ENCODE data around the gene TRIM8. TPM values are rescaled to one million over a fixed set of nuclear protein-coding genes. Genes with fewer than 3 reads are reported as not detected.

Gene TRIM8
- total and polyA plus RNA-seq, 2 of the 8 experiments (the other 6 are each of a cell fraction or from before 2014, with no cell fraction given): 24.9 to 38.8 TPM

DNA sequence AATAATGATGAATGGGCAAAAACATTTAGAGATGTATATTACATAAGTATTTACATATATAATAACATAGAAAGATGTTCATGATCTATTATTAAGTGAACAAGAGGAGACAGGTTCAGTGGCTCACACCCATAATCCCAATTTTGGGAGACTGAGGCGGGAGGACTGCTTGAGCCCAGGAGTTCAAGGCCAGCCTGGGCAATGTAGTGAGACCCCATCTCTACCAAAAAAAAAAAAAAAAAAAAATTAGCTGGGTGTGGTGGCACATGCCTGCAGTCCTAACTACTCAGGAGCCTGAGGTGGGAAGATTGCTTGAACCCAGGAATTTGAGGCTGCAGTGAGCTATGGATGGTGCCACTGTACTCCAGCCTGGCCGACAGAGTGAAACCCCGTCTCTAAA is 57.5 kb downstream of the TRIM8 start:
- Histone ChIP-seq H3K36me3 (ENCODE audit: control insufficient read depth in 2 of 4, insufficient read depth in 4 of 4, low read length in 3 of 4) (peaks cover 0 to 17% (median 9%) of the 10 kb centered on the region in 4 experiments; a peak in 5 of 8 replicates), H3K4ac (replicated peaks; ENCODE audit: insufficient read length, low read depth, low read length) (no peak overlapping the region), H3K56ac (replicated peaks; ENCODE audit: insufficient read length, low read depth, low read length) (no peak overlapping the region), H2AFZ (ENCODE audit: low read length) (no peak overlapping the region), H4K91ac (replicated peaks; ENCODE audit: insufficient read length, low read length) (no peak overlapping the region), H4K5ac (ENCODE audit: insufficient read length, low read depth, low read length) (no peak overlapping the region), H2BK15ac (ENCODE audit: low read length) (no peak overlapping the region), H4K20me1 (replicated peaks in 1 of 2; ENCODE audit: control insufficient read depth in 1 of 2, insufficient read depth in 2 of 2, low read length in 2 of 2) (peaks cover 0 to 4% of the 10 kb centered on the region in 2 experiments), H2BK120ac (replicated peaks; ENCODE audit: low read depth, low read length) (no peak overlapping the region), H3K79me1 (ENCODE audit: low read depth, low read length) (peaks cover 2% of the 10 kb centered on the region; the same call in 1 of the 2 replicates), H3K4me1 (replicated peaks in 1 of 4; ENCODE audit: control insufficient read depth in 3 of 4, insufficient read depth in 4 of 4, low read length in 3 of 4) (no peaks in the 10 kb centered on the region), H3K4me3 (ENCODE audit: extremely low read depth in 1 of 4, insufficient read depth in 2 of 4, low read depth in 3 of 4, low read length in 4 of 4) (no peak overlapping the region), H3K9ac (replicated peaks in 1 of 4; ENCODE audit: extremely low read depth in 1 of 4, low read depth in 3 of 4, low read length in 3 of 4) (no peak overlapping the region), H3K23me2 (ENCODE audit: low read depth, low read length) (no peaks in the 10 kb centered on the region), H2BK20ac (ENCODE audit: low read length) (no peak overlapping the region), H3K79me2 (ENCODE audit: control insufficient read depth in 1 of 2, insufficient read depth in 2 of 2, low read length in 2 of 2) (no peaks in the 10 kb centered on the region), H3K18ac (ENCODE audit: extremely low read depth, low read length) (no peak overlapping the region), H3K9me3 (ENCODE audit: insufficient read depth in 2 of 2, low read depth in 1 of 2, low read length in 1 of 2) (no peaks in the 10 kb centered on the region), H4K8ac (ENCODE audit: extremely low read depth, insufficient read depth, low read length) (no peak overlapping the region), H3K27ac (ENCODE audit: low read depth, low read length) (no peak overlapping the region), H3K27me3 (replicated peaks in 1 of 4; ENCODE audit: control insufficient read depth in 3 of 4, extremely low read depth in 1 of 4, insufficient read depth in 3 of 4, low read length in 3 of 4) (no peaks in the 10 kb centered on the region), H3K4me2 (ENCODE audit: insufficient read depth in 1 of 2, low read depth in 2 of 2, low read length in 2 of 2) (no peak overlapping the region), H2BK5ac (ENCODE audit: low read depth, low read length) (no peak overlapping the region), H2BK12ac (ENCODE audit: low read depth, low read length) (no peak overlapping the region), H3K23ac (ENCODE audit: insufficient read length) (no peak overlapping the region), H3K14ac (ENCODE audit: insufficient read length) (no peak overlapping the region), H2AK5ac (ENCODE audit: low read depth, low read length) (no peak overlapping the region)
- no peak for FAIRE-seq
- POLR2A ChIA-PET (ENCODE audit: partially characterized antibody): interaction anchor here (0.7 to 1.7 kb wide), 2 partner anchors 11 to 26 kb away, joined by 3 read pairs; no protein-coding TSS in a partner anchor
- CTCF ChIA-PET (ENCODE audit: partially characterized antibody): interaction anchor here (0.6 to 1.6 kb wide), 4 partner anchors 12 to 131 kb away, joined by 3 to 6 read pairs (median 3); no protein-coding TSS in a partner anchor
- DNase-seq (ENCODE audit: low read depth in 1 of 2, low spot score in 2 of 2): no peak
- TF ChIP-seq SP4 (IDR thresholded peaks at IDR 0.05; ENCODE audit: low read length): no peak
- TF ChIP-seq TAF1 (IDR thresholded peaks at IDR 0.05; ENCODE audit: low read depth, low read length): no peak
- TF ChIP-seq RNF2 (IDR thresholded peaks at IDR 0.05; ENCODE audit: borderline replicate concordance, low read depth, low read length, missing control alignments, poor library complexity, severe bottlenecking): no peak
- TF ChIP-seq CREB1 (IDR thresholded peaks at IDR 0.05): no peak
- TF ChIP-seq SRF (IDR thresholded peaks at IDR 0.05; ENCODE audit: low read depth, low read length): no peak
- TF ChIP-seq KDM5A (IDR thresholded peaks at IDR 0.05; ENCODE audit: low read length): no peak
- WGBS, 2 experiments (ENCODE audit: extremely low coverage in 1 of 2, insufficient coverage in 1 of 2, insufficient read length in 1 of 2, insufficient replicate concordance in 2 of 2, low coverage in 1 of 2, low lambda C conversion rate in 2 of 2, missing lambda C conversion rate in 1 of 2): 95% methylated on average over 3 of the region's 3 CpGs; no CpG with 5 or more reads in 1 of the 2 experiments
